Neural cell (in vitro differentiated cells): ENCODE results near the gene SPATA31C1. TPM values are rescaled to one million over a fixed set of nuclear protein-coding genes. Genes with fewer than 3 reads are reported as not detected.

ENCODE experiments used
- H2AFZ ChIP-seq: fragments of 200-600, 300-800 bp; sonication (generic), shearing (Covaris generic); 2 replicates; pipeline ENCODE4 v1.6.0; 2014; ENCODE audit warnings: low read depth, mild to moderate bottlenecking, antibody characterized with exemption, low read length, moderate library complexity
- H3F3A ChIP-seq: fragments of 200-600 bp; shearing (Covaris generic); 2 replicates; pipeline ENCODE4 v1.6.1; 2016; ENCODE audit warnings: mild to moderate bottlenecking, moderate library complexity, mixed read lengths, antibody characterized with exemption, low read length; ENCODE audit not compliant: insufficient read depth, poor library complexity, severe bottlenecking
- H3K27ac ChIP-seq: fragments of 200-600, 300-800 bp; sonication (generic), shearing (Covaris generic); 2 replicates; pipeline ENCODE4 v1.5.1; 2014; ENCODE audit warnings: mild to moderate bottlenecking, low read length, moderate library complexity
- H3K27me3 ChIP-seq: fragments of 300-800, 200-600 bp; sonication (generic), shearing (Covaris generic); 2 replicates; pipeline ENCODE4 v1.6.0; 2014; ENCODE audit warnings: mild to moderate bottlenecking, low read depth, low read length, moderate library complexity; ENCODE audit not compliant: insufficient read depth
- H3K36me3 ChIP-seq: fragments of 300-800, 200-600 bp; sonication (generic), shearing (Covaris generic); 2 replicates; pipeline ENCODE4 v1.5.1; 2014; ENCODE audit warnings: mild to moderate bottlenecking, antibody characterized with exemption, low read length, moderate library complexity; ENCODE audit not compliant: insufficient read depth
- H3K4me2 ChIP-seq: fragments of 300-800, 200-600 bp; sonication (generic), shearing (Covaris generic); 2 replicates; pipeline ENCODE4 v1.6.0; 2014; ENCODE audit warnings: mild to moderate bottlenecking, low read length
- H3K4me3 ChIP-seq: fragments of 300-800, 200-600 bp; sonication (generic), shearing (Covaris generic); 2 replicates; pipeline ENCODE4 v1.5.1; 2014; ENCODE audit warnings: mild to moderate bottlenecking, low read length, moderate library complexity
- H3K79me2 ChIP-seq: fragments of 200-600 bp; shearing (Covaris generic); replicated peaks from 2 replicates; pipeline ENCODE4 v1.6.0; 2014; ENCODE audit warnings: mild to moderate bottlenecking, low read length, moderate library complexity; ENCODE audit not compliant: insufficient read depth
- H3K9ac ChIP-seq: fragments of 300-800, 200-600 bp; sonication (generic), shearing (Covaris generic); 2 replicates; pipeline ENCODE4 v1.6.1; 2016; ENCODE audit warnings: mild to moderate bottlenecking, low read length, mixed read lengths
- H3K9me2 ChIP-seq: fragments of 200-600 bp; shearing (Covaris generic); 2 replicates; pipeline ENCODE4 v1.6.1; 2016; ENCODE audit warnings: mild to moderate bottlenecking, low read length, mixed read lengths; ENCODE audit not compliant: insufficient read depth
- H3K9me3 ChIP-seq: fragments of 200-600, 300-800 bp; sonication (generic), shearing (Covaris generic); 2 replicates; pipeline ENCODE4 v1.6.1; 2016; ENCODE audit warnings: mild to moderate bottlenecking, mixed run types, low read length, moderate library complexity, mixed read lengths
- H4K20me1 ChIP-seq: fragments of 200-600 bp; shearing (Covaris generic); 2 replicates; pipeline ENCODE4 v1.6.1; 2016; ENCODE audit warnings: mild to moderate bottlenecking, mixed run types; ENCODE audit not compliant: insufficient read depth
- CTCF ChIP-seq: fragments of 450-650 bp; IDR thresholded peaks from 2 replicates; pipeline ENCODE4 v1.5.1; 2014; ENCODE audit warnings: antibody characterized with exemption, mild to moderate bottlenecking, moderate library complexity; ENCODE audit not compliant: poor library complexity, severe bottlenecking
- EP300 ChIP-seq: fragments of 450-650 bp; conservative IDR thresholded peaks from 2 replicates; pipeline ENCODE4 v1.6.1; 2014; ENCODE audit warnings: antibody characterized with exemption, mild to moderate bottlenecking, moderate library complexity; ENCODE audit not compliant: poor library complexity, severe bottlenecking
- EZH2 ChIP-seq: fragments of 200-600, 300-800 bp; shearing (Covaris generic), sonication (generic); IDR thresholded peaks from 2 replicates; pipeline ENCODE4 v1.6.1; 2014; ENCODE audit warnings: antibody characterized with exemption, low read length, borderline replicate concordance, mild to moderate bottlenecking; ENCODE audit not compliant: insufficient read depth, poor library complexity, severe bottlenecking
- MXI1 ChIP-seq: fragments of 450-650 bp; conservative IDR thresholded peaks from 2 replicates; pipeline ENCODE4 v1.6.1; 2014; ENCODE audit warnings: antibody characterized with exemption, mild to moderate bottlenecking; ENCODE audit not compliant: poor library complexity, severe bottlenecking
- POLR2AphosphoS5 ChIP-seq: IDR thresholded peaks from 2 replicates; pipeline ENCODE4 v1.6.1; 2012
- RAD21 ChIP-seq: fragments of 450-650 bp; conservative IDR thresholded peaks from 2 replicates; pipeline ENCODE4 v1.6.1; 2014; ENCODE audit warnings: antibody characterized with exemption, mild to moderate bottlenecking, moderate library complexity
- REST ChIP-seq: IDR thresholded peaks from 2 replicates; pipeline ENCODE4 v1.6.1; 2012; ENCODE audit warnings: borderline replicate concordance
- SMC3 ChIP-seq: fragments of 450-650 bp; conservative IDR thresholded peaks from 2 replicates; pipeline ENCODE4 v1.6.1; 2014; ENCODE audit warnings: antibody characterized with exemption, mild to moderate bottlenecking, moderate library complexity; ENCODE audit not compliant: poor library complexity
- TAF1 ChIP-seq: IDR thresholded peaks from 2 replicates; pipeline ENCODE4 v1.6.1; 2012; ENCODE audit warnings: low read depth
- polyA plus RNA-seq: library from polyadenylated mRNA; depleted of rRNA; stranded (reverse); fragments of >200 nt; gene quantifications from 2 replicates; pipeline ENCODE4 v1.2.3, GENCODE V29; 2014

The SPATA31C1 gene
- polyA plus RNA-seq, 1 donor from 2014 or later, result not detected

- Histone ChIP-seq H3K9me2 (no peaks in the 10 kb centered on the region), H3K4me2 (no peak overlapping the region), H3K9ac (no peak overlapping the region), H3K9me3 (no peaks in the 10 kb centered on the region), H4K20me1 (no peaks in the 10 kb centered on the region), H3K27ac (no peak overlapping the region), H3F3A (no peaks in the 10 kb centered on the region), H3K27me3 (no peaks in the 10 kb centered on the region), H2AFZ (no peak overlapping the region), H3K79me2 (no peaks in the 10 kb centered on the region), H3K36me3 (no peaks in the 10 kb centered on the region), H3K4me3 (no peak overlapping the region)
- no peak for TF ChIP-seq SMC3
- no peak for TF ChIP-seq REST
- no peak for TF ChIP-seq POLR2AphosphoS5
- no peak for TF ChIP-seq MXI1
Measured at GRCh38 chr9:87883274-87883673, 34.5 kb upstream of the SPATA31C1 start.

- Histone ChIP-seq H3K9me3 (no peaks in the 10 kb centered on the region), H3K27me3 (no peaks in the 10 kb centered on the region), H2AFZ (no peak overlapping the region), H3K27ac (no peak overlapping the region), H3K4me3 (no peak overlapping the region), H3K79me2 (no peaks in the 10 kb centered on the region), H3F3A (no peaks in the 10 kb centered on the region), H3K9ac (no peak overlapping the region), H3K36me3 (no peaks in the 10 kb centered on the region), H4K20me1 (no peaks in the 10 kb centered on the region), H3K4me2 (no peak overlapping the region), H3K9me2 (no peaks in the 10 kb centered on the region)
- TF ChIP-seq SMC3, result no peak
- TF ChIP-seq POLR2AphosphoS5, result no peak
- no peak for TF ChIP-seq EZH2
- TF ChIP-seq MXI1, result no peak
- no peak for TF ChIP-seq TAF1
- TF ChIP-seq RAD21, result no peak
- no peak for TF ChIP-seq CTCF
- no peak for TF ChIP-seq EP300
- no peak for TF ChIP-seq REST
Measured at GRCh38 chr9:87883990-87884389, 33.8 kb upstream of the SPATA31C1 start.
